Colonic mucosa (tissue), 4 donors: ENCODE results near the gene PDGFD. TPM values are rescaled to one million over a fixed set of nuclear protein-coding genes. Genes with fewer than 3 reads are reported as not detected.

Source experiments
- DNase-seq: peaks from one replicate; pipeline ENCODE4 v3.0.0-alpha.2; 2020
- H3K27ac ChIP-seq: fragments of 200-600 bp; one replicate; pipeline ENCODE4 v1.8.0; 2021
- H3K27me3 ChIP-seq: fragments of 200-600 bp; one replicate; pipeline ENCODE4 v1.8.0; 2021
- H3K36me3 ChIP-seq: fragments of 200-600 bp; one replicate; pipeline ENCODE4 v1.8.0; 2021
- H3K4me1 ChIP-seq: fragments of 200-600 bp; one replicate; pipeline ENCODE4 v1.8.0; 2021; ENCODE audit warnings: mild to moderate bottlenecking
- H3K4me3 ChIP-seq: fragments of 200-600 bp; one replicate; pipeline ENCODE4 v1.8.0; 2021
- H3K9ac ChIP-seq, 2 donors: one replicate each; pipeline ENCODE4 v1.7.0; 2013; ENCODE audit warnings: control low read depth in 2 of 2, low read depth in 2 of 2, low read length in 2 of 2
- H3K9me3 ChIP-seq: fragments of 200-600 bp; one replicate; pipeline ENCODE4 v1.8.0; 2021
- CTCF ChIP-seq: fragments of 200-600 bp; IDR thresholded peaks from one replicate; pipeline ENCODE4 v1.8.0; 2022; ENCODE audit warnings: antibody characterized with exemption, mild to moderate bottlenecking
- intact Hi-C: fragments of 100-400 bp; cut with DNase I; formaldehyde crosslinking; loops from one replicate; pipeline ENCODE4 v1.14.1; 2022
- total RNA-seq, 2 donors: library from RNA; stranded (reverse); fragmentation: NEBNext Ultra II Directional in 1 of 2; extraction: Animal tissue kit (Norgen Biotek cat#: 25700) in 1 of 2; gene quantifications; one replicate each; pipeline ENCODE4 v1.2.1, GENCODE V29; 2021
- donor health status: healthy.
- donor health status: DM: no; HTN: no; CAD: no.
- donor health status: DM: no; HTN: no; CAD: no.

Gene PDGFD
- total RNA-seq, 2 donors from 2014 or later: 2.1 to 5.4 TPM

- H3K27ac ChIP-seq: no peak overlapping the region
- no peaks in the 10 kb centered on the region for H3K9me3 ChIP-seq
- TF ChIP-seq CTCF: no peak
- H3K27me3 ChIP-seq: no peaks in the 10 kb centered on the region
- no peaks in the 10 kb centered on the region for H3K4me1 ChIP-seq
- H3K36me3 ChIP-seq: no peaks in the 10 kb centered on the region
- no peak for DNase-seq
- no peak overlapping the region for H3K9ac ChIP-seq
- intact Hi-C loops: no loop called here
- no peak overlapping the region for H3K4me3 ChIP-seq
These were observed 224.3 kb downstream of the PDGFD start for GRCh38 chr11:103939694-103940093.

- Histone ChIP-seq H3K4me1 (no peaks in the 10 kb centered on the region), H3K27ac (no peak overlapping the region), H3K4me3 (no peak overlapping the region), H3K36me3 (no peaks in the 10 kb centered on the region), H3K9me3 (no peaks in the 10 kb centered on the region), H3K27me3 (no peaks in the 10 kb centered on the region), H3K9ac (no peak overlapping the region)
- TF ChIP-seq CTCF: no peak
- DNase-seq: no peak
- intact Hi-C loops: no loop called here
These were observed 227.9 kb downstream of the PDGFD start for GRCh38 chr11:103936059-103936458.

GRCh38 chr11:103935219-103935618, 228.7 kb downstream of the PDGFD start:
- Histone ChIP-seq H3K27me3 (no peaks in the 10 kb centered on the region), H3K27ac (no peak overlapping the region), H3K4me1 (no peaks in the 10 kb centered on the region), H3K4me3 (no peak overlapping the region), H3K9ac (no peak overlapping the region), H3K9me3 (no peaks in the 10 kb centered on the region), H3K36me3 (no peaks in the 10 kb centered on the region)
- no peak for TF ChIP-seq CTCF
- intact Hi-C loops: no loop called here
- no peak for DNase-seq

- Histone ChIP-seq H3K36me3 (no peaks in the 10 kb centered on the region), H3K27me3 (no peaks in the 10 kb centered on the region), H3K4me1 (no peaks in the 10 kb centered on the region), H3K9ac (no peak overlapping the region), H3K9me3 (no peaks in the 10 kb centered on the region), H3K4me3 (no peak overlapping the region), H3K27ac (no peak overlapping the region)
- intact Hi-C loops: loop anchor here (5.0 to 10.0 kb wide), 2 partner anchors 223 to 245 kb away; no protein-coding TSS in a partner anchor
- no peak for DNase-seq
- no peak for TF ChIP-seq CTCF
These were observed 234.6 kb downstream of the PDGFD start for GRCh38 chr11:103929170-103929903.

GRCh38 chr11:103928802-103929161, 235.2 kb downstream of the PDGFD start:
- DNase-seq: no peak
- no peak overlapping the region for H3K27ac ChIP-seq

More at GRCh38 chr11:103928802-103929161, 235.2 kb downstream of the PDGFD start:
- H3K4me3 ChIP-seq: no peak overlapping the region
- no peaks in the 10 kb centered on the region for H3K27me3 ChIP-seq
- no peak overlapping the region for H3K9ac ChIP-seq
- intact Hi-C loops: loop anchor here (5.0 to 10.0 kb wide), 2 partner anchors 224 to 244 kb away; no protein-coding TSS in a partner anchor
- no peak for TF ChIP-seq CTCF
- H3K36me3 ChIP-seq: no peaks in the 10 kb centered on the region
- no peaks in the 10 kb centered on the region for H3K9me3 ChIP-seq
- H3K4me1 ChIP-seq: no peaks in the 10 kb centered on the region
